GM19372 (cell line): ENCODE results near the gene RAMP2.
"Not testable (repeated sequence)": the region's sequence is repeated elsewhere in the genome, so short reads cannot be mapped to it uniquely, and the experiment has no call there.

Source experiments
- ATAC-seq: cut with Tn5 transposase; IDR thresholded peaks from one replicate; pipeline ENCODE4 v1.9.1; 2021; ENCODE audit warnings: mild to moderate bottlenecking, low read depth, moderate library complexity; ENCODE audit not compliant: unreplicated experiment

The RAMP2 gene

GRCh38 chr17:42760652-42761581 is at the start of gene RAMP2:
RAMP2 (plus strand) TSS chr17:42761227; CDS start chr17:42761262, 35 bp downstream.
- ATAC-seq = no peak

GRCh38 chr17:42720996-42721583 is 39.9 kb upstream of the RAMP2 start:
- ATAC-seq = no peak

- ATAC-seq = no peak
These were observed 37.4 kb upstream of the RAMP2 start for GRCh38 chr17:42723636-42724035.

- ATAC-seq = no peak
These were observed 35.9 kb upstream of the RAMP2 start for GRCh38 chr17:42725143-42725542.

- no peak for ATAC-seq
These were observed 20.3 kb upstream of the RAMP2 start for GRCh38 chr17:42740699-42741098.

GRCh38 chr17:42742916-42743315 is 18.1 kb upstream of the RAMP2 start:
- not testable (repeated sequence) for ATAC-seq

GRCh38 chr17:42743595-42744282 is 17.3 kb upstream of the RAMP2 start:
- ATAC-seq = no peak

- peak; percentile 45 for ATAC-seq
These were observed 16.7 kb upstream of the RAMP2 start for GRCh38 chr17:42744283-42744805.

GRCh38 chr17:42744806-42745617 is 16.0 kb upstream of the RAMP2 start, which contains the start of gene EZH1:
EZH1 (minus strand) TSS chr17:42745040; CDS start chr17:42728941, 16,099 bp downstream.
- ATAC-seq = peak; percentile 81

- no peak for ATAC-seq
These were observed 12.7 kb upstream of the RAMP2 start for GRCh38 chr17:42748202-42748907.

- no peak for ATAC-seq
These were observed 11.9 kb upstream of the RAMP2 start for GRCh38 chr17:42748908-42749798.

GRCh38 chr17:42750739-42751344 is 10.2 kb upstream of the RAMP2 start:
- ATAC-seq = no peak

GRCh38 chr17:42751628-42752027 is 9.4 kb upstream of the RAMP2 start:
- ATAC-seq = no peak

GRCh38 chr17:42754782-42755181 is 6.2 kb upstream of the RAMP2 start:
- no peak for ATAC-seq

- ATAC-seq = no peak
These were observed 910 bp upstream of the RAMP2 start for GRCh38 chr17:42759982-42760651.

GRCh38 chr17:42761638-42762037 is 611 bp downstream of the RAMP2 start:
- no peak for ATAC-seq

- ATAC-seq = no peak
These were observed 5.1 kb downstream of the RAMP2 start for GRCh38 chr17:42766124-42766523.
